Measurements from ENCODE around the gene DIP2C. TPM values are rescaled to one million over a fixed set of nuclear protein-coding genes. Genes with fewer than 3 reads are reported as not detected.

DIP2C gene
- total and polyA plus RNA-seq, 2 donors (not counting 1 experiment from before 2014, with no cell fraction given) = 1.3 to 1.9 TPM

GRCh38 chr10:566241-566885, 123.1 kb downstream of the DIP2C start:
- Histone ChIP-seq H2AFZ (ENCODE audit: insufficient read depth, low read depth, low read length, poor library complexity, severe bottlenecking) (no peak overlapping the region), H3K4me3 (ENCODE audit: control extremely low read depth in 1 of 5, extremely low read depth in 1 of 5, insufficient read depth in 1 of 5, low read depth in 2 of 5, low read length in 4 of 5) (no peak overlapping the region), H3K9me3 (ENCODE audit: control extremely low read depth in 1 of 3, control insufficient read depth in 2 of 3, insufficient read depth in 1 of 3, low read length in 2 of 3) (peaks cover 0 to 36% (median 20%) of the 10 kb centered on the region in 3 donors), H3K9ac (ENCODE audit: low read length) (no peak overlapping the region), H3K27ac (ENCODE audit: low read length in 2 of 2) (no peak overlapping the region), H3K4me2 (replicated peaks; ENCODE audit: low read depth, low read length, poor library complexity, severe bottlenecking) (no peak overlapping the region), H3K27me3 (replicated peaks in 1 of 4; ENCODE audit: control extremely low read depth in 1 of 4, control insufficient read depth in 3 of 4, insufficient read depth in 4 of 4, low read length in 3 of 4) (no peaks in the 10 kb centered on the region), H4K20me1 (ENCODE audit: control insufficient read depth, insufficient read depth, low read length, poor library complexity, severe bottlenecking) (no peaks in the 10 kb centered on the region), H3K36me3 (replicated peaks in 1 of 2; ENCODE audit: control extremely low read depth in 1 of 2, control insufficient read depth in 1 of 2, extremely low read depth in 1 of 2, insufficient read depth in 2 of 2, low read length in 1 of 2) (no peaks in the 10 kb centered on the region), H3K79me2 (ENCODE audit: control insufficient read depth, insufficient read depth, low read length) (no peaks in the 10 kb centered on the region), H3K4me1 (ENCODE audit: control insufficient read depth in 2 of 2, insufficient read depth in 2 of 2, low read length in 2 of 2) (no peaks in the 10 kb centered on the region)
- peaks cover 5% of the 10 kb centered on the region for H3K9me3 Mint-ChIP-seq (ENCODE audit: insufficient read depth)
- no peaks in the 10 kb centered on the region for H3K4me1 Mint-ChIP-seq
- ATAC-seq (ENCODE audit: low read depth) (no peak), DNase-seq (no peak)
- ChIA-PET POLR2A (no interaction called here), CTCF (no interaction called here)
- 86% methylated on average over 21 of the region's 22 CpGs for WGBS (ENCODE audit: insufficient coverage)
- H3K27me3 Mint-ChIP-seq = peaks cover 10% of the 10 kb centered on the region
- H3K4me3 Mint-ChIP-seq = no peak overlapping the region
- no peak overlapping the region for H3K27ac Mint-ChIP-seq
- TF ChIP-seq EZH2 (IDR thresholded peaks at IDR 0.05; ENCODE audit: borderline replicate concordance, insufficient read depth, low read depth, low read length, poor library complexity, severe bottlenecking) (no peak), CTCF (IDR thresholded peaks at IDR 0.05) (no peak)
- intact Hi-C loops (cut with micrococcal nuclease) = no loop called here

GRCh38 chr10:565676-566075, 123.8 kb downstream of the DIP2C start:
- H3K4me3 ChIP-seq (ENCODE audit: control extremely low read depth in 1 of 5, extremely low read depth in 1 of 5, insufficient read depth in 1 of 5, low read depth in 2 of 5, low read length in 4 of 5) = no peak overlapping the region
- no peak overlapping the region for H3K27ac Mint-ChIP-seq
- 93% methylated on average over 12 of the region's 13 CpGs for WGBS (ENCODE audit: insufficient coverage)
- peaks cover 5% of the 10 kb centered on the region for H3K9me3 Mint-ChIP-seq (ENCODE audit: insufficient read depth)
- no peak for ATAC-seq (ENCODE audit: low read depth)
- no peak overlapping the region for H3K27ac ChIP-seq (ENCODE audit: low read length in 2 of 2)
- no peaks in the 10 kb centered on the region for H3K36me3 ChIP-seq (replicated peaks in 1 of 2; ENCODE audit: control extremely low read depth in 1 of 2, control insufficient read depth in 1 of 2, extremely low read depth in 1 of 2, insufficient read depth in 2 of 2, low read length in 1 of 2)
- DNase-seq = no peak
- TF ChIP-seq CTCF (IDR thresholded peaks at IDR 0.05) (no peak), EZH2 (IDR thresholded peaks at IDR 0.05; ENCODE audit: borderline replicate concordance, insufficient read depth, low read depth, low read length, poor library complexity, severe bottlenecking) (no peak)
- H4K20me1 ChIP-seq (ENCODE audit: control insufficient read depth, insufficient read depth, low read length, poor library complexity, severe bottlenecking) = no peaks in the 10 kb centered on the region
- no peak overlapping the region for H2AFZ ChIP-seq (ENCODE audit: insufficient read depth, low read depth, low read length, poor library complexity, severe bottlenecking)
- peaks cover 12% of the 10 kb centered on the region for H3K27me3 Mint-ChIP-seq
- intact Hi-C loops (cut with micrococcal nuclease) = no loop called here
- H3K9ac ChIP-seq (ENCODE audit: low read length) = no peak overlapping the region
- H3K4me2 ChIP-seq (replicated peaks; ENCODE audit: low read depth, low read length, poor library complexity, severe bottlenecking) = no peak overlapping the region
- H3K27me3 ChIP-seq (replicated peaks in 1 of 4; ENCODE audit: control extremely low read depth in 1 of 4, control insufficient read depth in 3 of 4, insufficient read depth in 4 of 4, low read length in 3 of 4) = no peaks in the 10 kb centered on the region
- CTCF ChIA-PET = no interaction called here
- H3K4me3 Mint-ChIP-seq = no peak overlapping the region
- no peaks in the 10 kb centered on the region for H3K79me2 ChIP-seq (ENCODE audit: control insufficient read depth, insufficient read depth, low read length)
- no peaks in the 10 kb centered on the region for H3K4me1 Mint-ChIP-seq
- POLR2A ChIA-PET = no interaction called here
- peaks cover 0 to 33% (median 20%) of the 10 kb centered on the region in 3 donors for H3K9me3 ChIP-seq (ENCODE audit: control extremely low read depth in 1 of 3, control insufficient read depth in 2 of 3, insufficient read depth in 1 of 3, low read length in 2 of 3)
- no peaks in the 10 kb centered on the region for H3K4me1 ChIP-seq (ENCODE audit: control insufficient read depth in 2 of 2, insufficient read depth in 2 of 2, low read length in 2 of 2)
